Gastroesophageal sphincter (tissue), 4 donors: ENCODE measurements around the gene C4orf50. TPM values are rescaled to one million over a fixed set of nuclear protein-coding genes. Genes with fewer than 3 reads are reported as not detected.

Experiments used
- ATAC-seq: fragments of 150-250 bp; one replicate; pipeline ENCODE4 v1.9.1; 2016; ENCODE audit warnings: mild to moderate bottlenecking, moderate library complexity
- H3K27ac ChIP-seq, 4 donors: fragments of 200-600 bp; sonication (generic) in 3 of 4; 1 replicate in 3 of 4; 2 replicates in 1 of 4; pipeline ENCODE4 v1.5.1; 2016 to 2019
- H3K27me3 ChIP-seq: fragments of 200-600 bp; sonication (generic); one replicate; pipeline ENCODE4 v1.5.1; 2019
- H3K36me3 ChIP-seq, 2 donors: fragments of 200-600 bp; sonication (generic); one replicate each; pipeline ENCODE4 v1.5.1; 2019; ENCODE audit warnings: control low read depth in 1 of 2
- H3K4me1 ChIP-seq, 3 donors: fragments of 200-600 bp; sonication (generic); 1 replicate in 2 of 3; 2 replicates in 1 of 3; pipeline ENCODE4 v1.5.1; 2016 to 2019; ENCODE audit warnings: control low read depth in 2 of 3
- H3K4me3 ChIP-seq, 2 donors: fragments of 200-600 bp; sonication (generic); one replicate each; pipeline ENCODE4 v1.5.1; 2019; ENCODE audit warnings: mild to moderate bottlenecking in 1 of 2, moderate library complexity in 1 of 2
- H3K9me3 ChIP-seq, 3 donors: fragments of 200-600 bp; sonication (generic); one replicate each; pipeline ENCODE4 v1.5.1; 2017 to 2019; ENCODE audit warnings: control low read depth in 2 of 3
- CTCF ChIP-seq, 4 experiments: fragments of 200-600 bp in 2 of 4; fragments of 450-650 bp in 2 of 4; sonication (generic) in 1 of 4; IDR thresholded peaks; one replicate each; pipeline ENCODE4 v1.5.1; 2017 to 2019; ENCODE audit warnings: antibody characterized with exemption in 4 of 4, mild to moderate bottlenecking in 2 of 4, moderate library complexity in 2 of 4
- EP300 ChIP-seq: sonication (generic); formaldehyde crosslinking; IDR thresholded peaks from one replicate; pipeline ENCODE4 v1.6.1; 2017; ENCODE audit warnings: antibody characterized with exemption, mild to moderate bottlenecking
- POLR2A ChIP-seq, 2 donors: fragments of 450-650 bp; IDR thresholded peaks; one replicate each; pipeline ENCODE4 v1.6.1; 2017; ENCODE audit warnings: antibody characterized with exemption in 2 of 2, mild to moderate bottlenecking in 2 of 2, moderate library complexity in 1 of 2
- POLR2AphosphoS5 ChIP-seq: sonication (generic); formaldehyde crosslinking; IDR thresholded peaks from one replicate; pipeline ENCODE4 v1.6.1; 2017; ENCODE audit warnings: antibody characterized with exemption
- WGBS, 2 donors: methylation state at CpG; one replicate each; pipeline ENCODE4 v1.1.5; 2018; ENCODE audit warnings: low coverage in 1 of 2; 5-methylcytosine and 5-hydroxymethylcytosine counted together
- total RNA-seq, 4 donors: library from RNA; depleted of rRNA; stranded (reverse); fragments of >200 nt; gene quantifications; one replicate each; pipeline ENCODE4 v1.1.0, GENCODE V29; 2016

C4orf50 gene
- total RNA-seq, 4 donors from 2014 or later, result under 0.01 to 0.25 (median 0.12) TPM

GRCh38 chr4:5921981-5922380, 96.2 kb downstream of the C4orf50 start:
- no peak for ATAC-seq
- 48 to 60% methylated on average over 1 to 4 of the region's 6 CpGs for WGBS, 2 donors

DNA sequence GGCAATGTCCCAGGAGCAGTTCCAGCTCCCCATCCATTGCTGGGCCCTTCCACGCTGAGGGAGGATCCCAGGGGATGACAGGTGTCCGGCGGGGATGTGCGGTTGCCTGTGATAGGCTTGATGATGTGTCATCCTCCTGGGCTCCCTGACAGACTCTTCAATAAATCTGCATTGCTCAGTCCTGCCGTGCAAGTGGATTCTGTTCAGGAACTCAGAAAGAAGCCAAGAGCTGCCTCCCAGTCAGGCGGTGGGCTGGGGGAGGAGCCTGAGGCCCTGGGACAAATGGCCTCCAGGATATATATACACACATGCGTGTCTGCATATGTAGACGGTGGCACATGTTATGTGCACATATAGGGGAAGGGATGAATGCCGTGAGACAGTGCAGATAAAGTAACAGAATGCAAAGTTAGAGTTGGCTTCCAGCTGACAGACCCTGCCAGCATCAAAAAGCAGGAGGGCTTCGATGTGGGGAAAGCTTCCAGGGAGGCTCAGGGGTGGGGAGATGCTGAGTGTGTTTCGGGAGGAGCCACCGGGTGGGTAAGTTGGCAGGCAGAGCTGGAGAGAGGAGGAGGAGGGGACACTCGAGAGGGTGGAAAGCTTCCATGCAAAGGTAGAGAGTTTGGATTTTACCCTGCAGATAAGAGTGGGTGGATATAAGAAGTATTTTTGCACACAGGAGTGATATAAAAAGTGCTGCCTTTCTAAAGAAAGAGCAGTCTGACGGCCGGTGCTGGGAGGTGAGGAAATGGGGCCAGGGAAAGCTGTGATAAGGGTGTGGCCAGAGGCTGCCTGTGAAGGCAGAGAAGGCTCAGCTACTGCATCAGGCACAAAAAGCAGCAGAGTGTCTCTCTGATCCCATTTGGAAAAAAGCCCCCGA, 96.9 kb downstream of the C4orf50 start:
- Histone ChIP-seq H3K9me3 (no peaks in the 10 kb centered on the region), H3K4me3 (no peak overlapping the region), H3K27ac (no peak overlapping the region), H3K36me3 (no peaks in the 10 kb centered on the region), H3K27me3 (peaks cover 87% of the 10 kb centered on the region), H3K4me1 (no peaks in the 10 kb centered on the region)
- 11 to 18% methylated on average over 11 to 14 of the region's 16 CpGs for WGBS, 2 donors
- TF ChIP-seq POLR2A (IDR thresholded peaks at IDR 0.05) (no peak), CTCF (IDR thresholded peaks at IDR 0.05) (no peak), POLR2AphosphoS5 (no peak), EP300 (no peak)
- no peak for ATAC-seq

More at GRCh38 chr4:5921981-5922380, 96.2 kb downstream of the C4orf50 start:
- H3K27ac ChIP-seq, result no peak overlapping the region
- peaks cover 93% of the 10 kb centered on the region for H3K27me3 ChIP-seq
- H3K4me1 ChIP-seq, result no peaks in the 10 kb centered on the region
- H3K9me3 ChIP-seq, result no peaks in the 10 kb centered on the region
- TF ChIP-seq CTCF (IDR thresholded peaks at IDR 0.05), result no peak
- TF ChIP-seq POLR2A (IDR thresholded peaks at IDR 0.05), result no peak
- TF ChIP-seq POLR2AphosphoS5, result no peak
- TF ChIP-seq EP300, result no peak
- H3K36me3 ChIP-seq, result no peaks in the 10 kb centered on the region
- H3K4me3 ChIP-seq, result no peak overlapping the region

- Histone ChIP-seq H3K36me3 (no peaks in the 10 kb centered on the region), H3K27ac (no peak overlapping the region), H3K4me3 (no peak overlapping the region), H3K9me3 (no peaks in the 10 kb centered on the region), H3K4me1 (no peaks in the 10 kb centered on the region), H3K27me3 (peaks cover 82% of the 10 kb centered on the region)
- WGBS, 2 donors, result 73 to 79% methylated on average over 5 to 6 of the region's 7 CpGs
- TF ChIP-seq EP300, result no peak
- no peak for TF ChIP-seq POLR2A (IDR thresholded peaks at IDR 0.05)
- no peak for TF ChIP-seq CTCF (IDR thresholded peaks at IDR 0.05)
- no peak for TF ChIP-seq POLR2AphosphoS5
- no peak for ATAC-seq
Observed at GRCh38 chr4:5919571-5919970, 98.7 kb downstream of the C4orf50 start.

- TF ChIP-seq POLR2A (IDR thresholded peaks at IDR 0.05) (no peak), CTCF (IDR thresholded peaks at IDR 0.05) (no peak), POLR2AphosphoS5 (no peak), EP300 (no peak)
- Histone ChIP-seq H3K9me3 (no peaks in the 10 kb centered on the region), H3K27ac (no peak overlapping the region), H3K27me3 (peaks cover 77% of the 10 kb centered on the region), H3K4me3 (no peak overlapping the region), H3K4me1 (no peaks in the 10 kb centered on the region), H3K36me3 (no peaks in the 10 kb centered on the region)
- ATAC-seq, result no peak
- WGBS, 2 donors, result no CpG with 5 or more reads among the region's 8 CpGs
Observed at GRCh38 chr4:5919044-5919443, 99.2 kb downstream of the C4orf50 start.
